Mesothelial cell of epicardium (in vitro differentiated cells): ENCODE results near the gene SPA17. TPM values are rescaled to one million over a fixed set of nuclear protein-coding genes. Genes with fewer than 3 reads are reported as not detected.

Experiments used
- DNase-seq, 2 experiments: peaks; one replicate each; pipeline ENCODE4 v3.0.0; 2021; ENCODE audit warnings: low spot score in 2 of 2; ENCODE audit not compliant: unreplicated experiment in 2 of 2
- H3K27ac Mint-ChIP-seq: 2 replicates; pipeline ENCODE4 v1.8.0; 2021; ENCODE audit warnings: mixed read lengths
- H3K27me3 Mint-ChIP-seq: 2 replicates; pipeline ENCODE4 v1.8.0; 2021; ENCODE audit warnings: low read depth, mixed read lengths
- H3K36me3 Mint-ChIP-seq: 2 replicates; pipeline ENCODE4 v1.8.0; 2021; ENCODE audit warnings: mixed read lengths
- H3K4me1 Mint-ChIP-seq: 2 replicates; pipeline ENCODE4 v1.8.0; 2021; ENCODE audit warnings: mixed read lengths
- H3K4me3 Mint-ChIP-seq: 2 replicates; pipeline ENCODE4 v1.8.0; 2021; ENCODE audit warnings: mild to moderate bottlenecking, moderate library complexity, mixed read lengths
- H3K9me3 Mint-ChIP-seq: 2 replicates; pipeline ENCODE4 v1.8.0; 2021; ENCODE audit warnings: mixed read lengths
- CTCF ChIP-seq: fragments of 200-600 bp; sonication (generic); IDR thresholded peaks from one replicate; pipeline ENCODE4 v1.5.0; 2021; ENCODE audit warnings: antibody characterized with exemption; ENCODE audit not compliant: unreplicated experiment
- total RNA-seq: library from RNA; stranded (reverse); gene quantifications from 3 replicates; pipeline ENCODE4 v1.2.1, GENCODE V29; 2021

Gene SPA17
- total RNA-seq, 1 donor from 2014 or later = 5.5 TPM

- Mint-ChIP-seq H3K9me3 (no peaks in the 10 kb centered on the region), H3K4me1 (peaks cover 8% of the 10 kb centered on the region), H3K27ac (no peak overlapping the region), H3K4me3 (peak overlapping the region; percentile 67), H3K36me3 (no peaks in the 10 kb centered on the region), H3K27me3 (peaks cover 98% of the 10 kb centered on the region)
- no peak for DNase-seq
- no peak for TF ChIP-seq CTCF
Observed at GRCh38 chr11:124738713-124739478, 65.2 kb downstream of the SPA17 start.

- Mint-ChIP-seq H3K36me3 (no peaks in the 10 kb centered on the region), H3K9me3 (no peaks in the 10 kb centered on the region), H3K4me3 (peak within 1 kb of the TSS; percentile 67), H3K27ac (no peak within 1 kb of the TSS), H3K27me3 (peaks cover 98% of the 10 kb centered on the region), H3K4me1 (peaks cover 8% of the 10 kb centered on the region)
- TF ChIP-seq CTCF = no peak
- peak; percentile 92 to 96 for DNase-seq
Observed at GRCh38 chr11:124739479-124740276, 66.0 kb downstream of the SPA17 start, which contains the start of gene NRGN. TSS of gene NRGN (plus strand) at chr11:124739942. CDS start at chr11:124740085, 143 bp downstream.

GRCh38 chr11:124740277-124740882, 66.7 kb downstream of the SPA17 start:
- Mint-ChIP-seq H3K36me3 (no peaks in the 10 kb centered on the region), H3K27me3 (peaks cover 98% of the 10 kb centered on the region), H3K9me3 (no peaks in the 10 kb centered on the region), H3K4me1 (peaks cover 12% of the 10 kb centered on the region), H3K27ac (no peak overlapping the region), H3K4me3 (peak overlapping the region; percentile 67)
- TF ChIP-seq CTCF = peak; percentile 63
- no peak for DNase-seq

- Mint-ChIP-seq H3K27ac (no peak overlapping the region), H3K27me3 (peaks cover 97% of the 10 kb centered on the region), H3K4me3 (no peak overlapping the region), H3K4me1 (peaks cover 22% of the 10 kb centered on the region), H3K36me3 (no peaks in the 10 kb centered on the region), H3K9me3 (no peaks in the 10 kb centered on the region)
- TF ChIP-seq CTCF = no peak
- DNase-seq = no peak
Observed at GRCh38 chr11:124742555-124742954, 68.9 kb downstream of the SPA17 start.

- no peak overlapping the region for H3K4me3 Mint-ChIP-seq
- H3K4me1 Mint-ChIP-seq = peaks cover 22% of the 10 kb centered on the region
- no peaks in the 10 kb centered on the region for H3K36me3 Mint-ChIP-seq
Observed at GRCh38 chr11:124743050-124743449, 69.3 kb downstream of the SPA17 start.

More at GRCh38 chr11:124743050-124743449, 69.3 kb downstream of the SPA17 start:
- peaks cover 97% of the 10 kb centered on the region for H3K27me3 Mint-ChIP-seq
- DNase-seq = no peak
- no peak for TF ChIP-seq CTCF
- H3K9me3 Mint-ChIP-seq = no peaks in the 10 kb centered on the region
- H3K27ac Mint-ChIP-seq = no peak overlapping the region
